ENCODE data around the gene SMARCA1. TPM values are rescaled to one million over a fixed set of nuclear protein-coding genes. Genes with fewer than 3 reads are reported as not detected.

The SMARCA1 gene
- total and polyA plus RNA-seq, 2 experiments from 2014 or later, result 30.1 to 51.8 TPM

DNA sequence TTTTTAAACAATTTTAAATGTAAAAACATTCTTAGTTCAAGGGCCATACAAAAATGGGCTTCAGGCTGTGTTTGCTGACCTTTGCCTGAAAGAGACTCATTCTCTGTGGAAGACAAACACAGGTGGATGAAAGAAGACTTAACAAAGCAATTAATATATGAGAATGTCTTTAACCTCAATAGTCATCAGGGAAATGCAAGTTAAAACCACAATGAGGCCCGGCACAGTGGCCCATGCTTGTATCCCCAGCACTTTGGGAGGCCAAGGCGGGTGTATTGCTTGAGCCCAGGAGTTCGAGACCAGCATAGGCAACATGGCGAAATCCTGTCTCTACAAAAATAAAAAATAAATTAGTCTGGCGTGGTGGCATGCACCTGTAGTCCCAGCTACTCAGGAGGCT lies 7.1 kb upstream of the SMARCA1 start:
- Histone ChIP-seq H3K4me3 (no peak overlapping the region), H3K4me1 (ENCODE audit: insufficient read depth) (no peaks in the 10 kb centered on the region), H3K79me2 (replicated peaks; ENCODE audit: insufficient read depth) (no peaks in the 10 kb centered on the region), H4K20me1 (replicated peaks; ENCODE audit: insufficient read depth) (no peaks in the 10 kb centered on the region), H3F3A (replicated peaks; ENCODE audit: low read depth) (no peaks in the 10 kb centered on the region), H3K9me2 (ENCODE audit: insufficient read depth) (no peaks in the 10 kb centered on the region), H3K27me3 (ENCODE audit: insufficient read depth) (no peaks in the 10 kb centered on the region), H3K27ac (ENCODE audit: low read depth) (no peak overlapping the region), H2AFZ (no peak overlapping the region), H3K4me2 (no peak overlapping the region), H3K36me3 (ENCODE audit: insufficient read depth) (no peaks in the 10 kb centered on the region)
- H3K27me3 Mint-ChIP-seq (ENCODE audit: insufficient read depth, low read depth, poor library complexity), result peaks cover 3% of the 10 kb centered on the region
- no peak for TF ChIP-seq NANOG (IDR thresholded peaks at IDR 0.05; ENCODE audit: borderline replicate concordance)
- TF ChIP-seq, protein P1, sequence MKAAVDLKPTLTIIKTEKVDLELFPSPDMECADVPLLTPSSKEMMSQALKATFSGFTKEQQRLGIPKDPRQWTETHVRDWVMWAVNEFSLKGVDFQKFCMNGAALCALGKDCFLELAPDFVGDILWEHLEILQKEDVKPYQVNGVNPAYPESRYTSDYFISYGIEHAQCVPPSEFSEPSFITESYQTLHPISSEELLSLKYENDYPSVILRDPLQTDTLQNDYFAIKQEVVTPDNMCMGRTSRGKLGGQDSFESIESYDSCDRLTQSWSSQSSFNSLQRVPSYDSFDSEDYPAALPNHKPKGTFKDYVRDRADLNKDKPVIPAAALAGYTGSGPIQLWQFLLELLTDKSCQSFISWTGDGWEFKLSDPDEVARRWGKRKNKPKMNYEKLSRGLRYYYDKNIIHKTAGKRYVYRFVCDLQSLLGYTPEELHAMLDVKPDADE (IDR thresholded peaks at IDR 0.05), result no peak
- no peak for TF ChIP-seq ZNF114 (CRISPR knock-in tag; IDR thresholded peaks at IDR 0.05)
- TF ChIP-seq JUNB (IDR thresholded peaks at IDR 0.05; ENCODE audit: unreplicated experiment), result no peak
- TF ChIP-seq EZH2phosphoT487 (IDR thresholded peaks at IDR 0.05; ENCODE audit: unreplicated experiment), result no peak
- TF ChIP-seq, protein P2, sequence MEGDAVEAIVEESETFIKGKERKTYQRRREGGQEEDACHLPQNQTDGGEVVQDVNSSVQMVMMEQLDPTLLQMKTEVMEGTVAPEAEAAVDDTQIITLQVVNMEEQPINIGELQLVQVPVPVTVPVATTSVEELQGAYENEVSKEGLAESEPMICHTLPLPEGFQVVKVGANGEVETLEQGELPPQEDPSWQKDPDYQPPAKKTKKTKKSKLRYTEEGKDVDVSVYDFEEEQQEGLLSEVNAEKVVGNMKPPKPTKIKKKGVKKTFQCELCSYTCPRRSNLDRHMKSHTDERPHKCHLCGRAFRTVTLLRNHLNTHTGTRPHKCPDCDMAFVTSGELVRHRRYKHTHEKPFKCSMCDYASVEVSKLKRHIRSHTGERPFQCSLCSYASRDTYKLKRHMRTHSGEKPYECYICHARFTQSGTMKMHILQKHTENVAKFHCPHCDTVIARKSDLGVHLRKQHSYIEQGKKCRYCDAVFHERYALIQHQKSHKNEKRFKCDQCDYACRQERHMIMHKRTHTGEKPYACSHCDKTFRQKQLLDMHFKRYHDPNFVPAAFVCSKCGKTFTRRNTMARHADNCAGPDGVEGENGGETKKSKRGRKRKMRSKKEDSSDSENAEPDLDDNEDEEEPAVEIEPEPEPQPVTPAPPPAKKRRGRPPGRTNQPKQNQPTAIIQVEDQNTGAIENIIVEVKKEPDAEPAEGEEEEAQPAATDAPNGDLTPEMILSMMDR (conservative IDR thresholded peaks at IDR 0.05; ENCODE audit: low read depth in 2 of 2), result no peak
- no peak for TF ChIP-seq EZH2 (IDR thresholded peaks at IDR 0.05; ENCODE audit: low read depth, unreplicated experiment)
- TF ChIP-seq POLR2AphosphoS5 (IDR thresholded peaks at IDR 0.05; ENCODE audit: low read depth), result no peak
- no peak for TF ChIP-seq CREB1 (CRISPR knock-in tag; IDR thresholded peaks at IDR 0.05; ENCODE audit: low read depth)
- TF ChIP-seq, protein P3, sequence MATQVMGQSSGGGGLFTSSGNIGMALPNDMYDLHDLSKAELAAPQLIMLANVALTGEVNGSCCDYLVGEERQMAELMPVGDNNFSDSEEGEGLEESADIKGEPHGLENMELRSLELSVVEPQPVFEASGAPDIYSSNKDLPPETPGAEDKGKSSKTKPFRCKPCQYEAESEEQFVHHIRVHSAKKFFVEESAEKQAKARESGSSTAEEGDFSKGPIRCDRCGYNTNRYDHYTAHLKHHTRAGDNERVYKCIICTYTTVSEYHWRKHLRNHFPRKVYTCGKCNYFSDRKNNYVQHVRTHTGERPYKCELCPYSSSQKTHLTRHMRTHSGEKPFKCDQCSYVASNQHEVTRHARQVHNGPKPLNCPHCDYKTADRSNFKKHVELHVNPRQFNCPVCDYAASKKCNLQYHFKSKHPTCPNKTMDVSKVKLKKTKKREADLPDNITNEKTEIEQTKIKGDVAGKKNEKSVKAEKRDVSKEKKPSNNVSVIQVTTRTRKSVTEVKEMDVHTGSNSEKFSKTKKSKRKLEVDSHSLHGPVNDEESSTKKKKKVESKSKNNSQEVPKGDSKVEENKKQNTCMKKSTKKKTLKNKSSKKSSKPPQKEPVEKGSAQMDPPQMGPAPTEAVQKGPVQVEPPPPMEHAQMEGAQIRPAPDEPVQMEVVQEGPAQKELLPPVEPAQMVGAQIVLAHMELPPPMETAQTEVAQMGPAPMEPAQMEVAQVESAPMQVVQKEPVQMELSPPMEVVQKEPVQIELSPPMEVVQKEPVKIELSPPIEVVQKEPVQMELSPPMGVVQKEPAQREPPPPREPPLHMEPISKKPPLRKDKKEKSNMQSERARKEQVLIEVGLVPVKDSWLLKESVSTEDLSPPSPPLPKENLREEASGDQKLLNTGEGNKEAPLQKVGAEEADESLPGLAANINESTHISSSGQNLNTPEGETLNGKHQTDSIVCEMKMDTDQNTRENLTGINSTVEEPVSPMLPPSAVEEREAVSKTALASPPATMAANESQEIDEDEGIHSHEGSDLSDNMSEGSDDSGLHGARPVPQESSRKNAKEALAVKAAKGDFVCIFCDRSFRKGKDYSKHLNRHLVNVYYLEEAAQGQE (IDR thresholded peaks at IDR 0.05; ENCODE audit: unreplicated experiment), result no peak
- TF ChIP-seq, protein P4, sequence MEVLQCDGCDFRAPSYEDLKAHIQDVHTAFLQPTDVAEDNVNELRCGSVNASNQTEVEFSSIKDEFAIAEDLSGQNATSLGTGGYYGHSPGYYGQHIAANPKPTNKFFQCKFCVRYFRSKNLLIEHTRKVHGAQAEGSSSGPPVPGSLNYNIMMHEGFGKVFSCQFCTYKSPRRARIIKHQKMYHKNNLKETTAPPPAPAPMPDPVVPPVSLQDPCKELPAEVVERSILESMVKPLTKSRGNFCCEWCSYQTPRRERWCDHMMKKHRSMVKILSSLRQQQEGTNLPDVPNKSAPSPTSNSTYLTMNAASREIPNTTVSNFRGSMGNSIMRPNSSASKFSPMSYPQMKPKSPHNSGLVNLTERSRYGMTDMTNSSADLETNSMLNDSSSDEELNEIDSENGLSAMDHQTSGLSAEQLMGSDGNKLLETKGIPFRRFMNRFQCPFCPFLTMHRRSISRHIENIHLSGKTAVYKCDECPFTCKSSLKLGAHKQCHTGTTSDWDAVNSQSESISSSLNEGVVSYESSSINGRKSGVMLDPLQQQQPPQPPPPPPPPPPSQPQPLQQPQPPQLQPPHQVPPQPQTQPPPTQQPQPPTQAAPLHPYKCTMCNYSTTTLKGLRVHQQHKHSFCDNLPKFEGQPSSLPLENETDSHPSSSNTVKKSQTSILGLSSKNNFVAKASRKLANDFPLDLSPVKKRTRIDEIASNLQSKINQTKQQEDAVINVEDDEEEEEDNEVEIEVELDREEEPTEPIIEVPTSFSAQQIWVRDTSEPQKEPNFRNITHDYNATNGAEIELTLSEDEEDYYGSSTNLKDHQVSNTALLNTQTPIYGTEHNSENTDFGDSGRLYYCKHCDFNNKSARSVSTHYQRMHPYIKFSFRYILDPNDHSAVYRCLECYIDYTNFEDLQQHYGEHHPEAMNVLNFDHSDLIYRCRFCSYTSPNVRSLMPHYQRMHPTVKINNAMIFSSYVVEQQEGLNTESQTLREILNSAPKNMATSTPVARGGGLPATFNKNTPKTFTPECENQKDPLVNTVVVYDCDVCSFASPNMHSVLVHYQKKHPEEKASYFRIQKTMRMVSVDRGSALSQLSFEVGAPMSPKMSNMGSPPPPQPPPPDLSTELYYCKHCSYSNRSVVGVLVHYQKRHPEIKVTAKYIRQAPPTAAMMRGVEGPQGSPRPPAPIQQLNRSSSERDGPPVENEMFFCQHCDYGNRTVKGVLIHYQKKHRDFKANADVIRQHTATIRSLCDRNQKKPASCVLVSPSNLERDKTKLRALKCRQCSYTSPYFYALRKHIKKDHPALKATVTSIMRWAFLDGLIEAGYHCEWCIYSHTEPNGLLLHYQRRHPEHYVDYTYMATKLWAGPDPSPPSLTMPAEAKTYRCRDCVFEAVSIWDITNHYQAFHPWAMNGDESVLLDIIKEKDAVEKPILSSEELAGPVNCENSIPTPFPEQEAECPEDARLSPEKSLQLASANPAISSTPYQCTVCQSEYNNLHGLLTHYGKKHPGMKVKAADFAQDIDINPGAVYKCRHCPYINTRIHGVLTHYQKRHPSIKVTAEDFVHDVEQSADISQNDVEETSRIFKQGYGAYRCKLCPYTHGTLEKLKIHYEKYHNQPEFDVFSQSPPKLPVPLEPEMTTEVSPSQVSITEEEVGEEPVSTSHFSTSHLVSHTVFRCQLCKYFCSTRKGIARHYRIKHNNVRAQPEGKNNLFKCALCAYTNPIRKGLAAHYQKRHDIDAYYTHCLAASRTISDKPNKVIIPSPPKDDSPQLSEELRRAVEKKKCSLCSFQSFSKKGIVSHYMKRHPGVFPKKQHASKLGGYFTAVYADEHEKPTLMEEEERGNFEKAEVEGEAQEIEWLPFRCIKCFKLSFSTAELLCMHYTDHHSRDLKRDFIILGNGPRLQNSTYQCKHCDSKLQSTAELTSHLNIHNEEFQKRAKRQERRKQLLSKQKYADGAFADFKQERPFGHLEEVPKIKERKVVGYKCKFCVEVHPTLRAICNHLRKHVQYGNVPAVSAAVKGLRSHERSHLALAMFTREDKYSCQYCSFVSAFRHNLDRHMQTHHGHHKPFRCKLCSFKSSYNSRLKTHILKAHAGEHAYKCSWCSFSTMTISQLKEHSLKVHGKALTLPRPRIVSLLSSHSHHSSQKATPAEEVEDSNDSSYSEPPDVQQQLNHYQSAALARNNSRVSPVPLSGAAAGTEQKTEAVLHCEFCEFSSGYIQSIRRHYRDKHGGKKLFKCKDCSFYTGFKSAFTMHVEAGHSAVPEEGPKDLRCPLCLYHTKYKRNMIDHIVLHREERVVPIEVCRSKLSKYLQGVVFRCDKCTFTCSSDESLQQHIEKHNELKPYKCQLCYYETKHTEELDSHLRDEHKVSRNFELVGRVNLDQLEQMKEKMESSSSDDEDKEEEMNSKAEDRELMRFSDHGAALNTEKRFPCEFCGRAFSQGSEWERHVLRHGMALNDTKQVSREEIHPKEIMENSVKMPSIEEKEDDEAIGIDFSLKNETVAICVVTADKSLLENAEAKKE (CRISPR knock-in tag; IDR thresholded peaks at IDR 0.05), result no peak
- no peak for TF ChIP-seq STAT1 (IDR thresholded peaks at IDR 0.05; ENCODE audit: unreplicated experiment)
- no peak for TF ChIP-seq ZNF331 (CRISPR knock-in tag; IDR thresholded peaks at IDR 0.05; ENCODE audit: low read depth)
- DNase-seq (ENCODE audit: low spot score) (no peak), ATAC-seq (no peak)
- H3K36me3 Mint-ChIP-seq (ENCODE audit: low read depth), result no peaks in the 10 kb centered on the region
- H3K4me3 Mint-ChIP-seq, result no peak overlapping the region
- no peak overlapping the region for H3K27ac Mint-ChIP-seq
- H3K4me1 Mint-ChIP-seq, result no peaks in the 10 kb centered on the region; the same call in 2 of the 3 replicates
- no peaks in the 10 kb centered on the region for H3K9me3 Mint-ChIP-seq
